PFSK-1 (cell line): Measurements from ENCODE around the gene CROCC2.

Experiments
- FOXP2 ChIP-seq: optimal IDR thresholded peaks from 2 replicates; pipeline ENCODE3; 2011; ENCODE audit warnings: borderline replicate concordance, control low read depth, inconsistent platforms; ENCODE audit not compliant: insufficient read depth; ENCODE audit errors: extremely low read length, extremely low read depth
- POLR2AphosphoS5 ChIP-seq: IDR thresholded peaks from 2 replicates; pipeline ENCODE4 v1.6.1; 2012; ENCODE audit warnings: low read depth, mild to moderate bottlenecking, control low read depth, low read length, moderate library complexity
- REST ChIP-seq, 2 experiments: IDR thresholded peaks; 2 replicates each; pipeline versions ENCODE4 v1.6.1 to v1.8.0; 2011 to 2012; ENCODE audit warnings: low read depth in 2 of 2, low read length in 2 of 2, control low read depth in 1 of 2, inconsistent platforms in 1 of 2, mild to moderate bottlenecking in 1 of 2, moderate library complexity in 1 of 2; ENCODE audit not compliant: insufficient read depth in 1 of 2

GRCh38 chr2:240947176-240947575 is 41.0 kb downstream of the CROCC2 start:
- TF ChIP-seq POLR2AphosphoS5: no peak
- no peak for TF ChIP-seq FOXP2
- TF ChIP-seq REST (IDR thresholded peaks at IDR 0.05; ENCODE audit: insufficient read depth in 1 of 2, low read depth in 2 of 2, low read length in 2 of 2): no peak
